CD4-positive, alpha-beta memory T cell (primary cell): ENCODE data around the gene ZNF407. TPM values are rescaled to one million over a fixed set of nuclear protein-coding genes. Genes with fewer than 3 reads are reported as not detected.
A peak's percentile ranks its signal among the peaks of the same experiment; 100 is the strongest.

Experiments
- CTCF ChIA-PET: fragments of 350-600 bp; sonication (Branson Sonifier 250); formaldehyde crosslinking; loops from one replicate; lab custom pipeline; 2021; ENCODE audit warnings: inconsistent platforms; ENCODE audit not compliant: partially characterized antibody; lab: Charles Lee
- POLR2A ChIA-PET: fragments of 350-600 bp; sonication (Branson Sonifier 250); formaldehyde crosslinking; loops from one replicate; lab custom pipeline; 2021; ENCODE audit not compliant: partially characterized antibody; lab: Charles Lee
- DNase-seq, 5 donors: peaks; one replicate each; pipeline versions ENCODE4 v3.0.0 to v3.0.0-alpha.2; 2020 to 2022; ENCODE audit warnings: mixed read lengths in 1 of 5
- H3K27ac ChIP-seq: one replicate; pipeline ENCODE4 v1.7.0; 2013; ENCODE audit warnings: low read depth, low read length
- H3K27me3 ChIP-seq: 2 replicates; pipeline ENCODE4 v1.7.0; 2013; ENCODE audit warnings: mild to moderate bottlenecking, low read length, moderate library complexity; ENCODE audit not compliant: insufficient read depth
- H3K36me3 ChIP-seq: 2 replicates; pipeline ENCODE4 v1.7.0; 2013; ENCODE audit warnings: mild to moderate bottlenecking, low read length, moderate library complexity; ENCODE audit not compliant: insufficient read depth
- H3K4me1 ChIP-seq: 2 replicates; pipeline ENCODE4 v1.7.0; 2013; ENCODE audit warnings: mild to moderate bottlenecking, low read length, moderate library complexity; ENCODE audit not compliant: insufficient read depth
- H3K4me3 ChIP-seq, 2 donors: one replicate each; pipeline ENCODE4 v1.7.0; 2013; ENCODE audit warnings: low read length in 2 of 2, mild to moderate bottlenecking in 1 of 2
- H3K9me3 ChIP-seq, 2 donors: one replicate each; pipeline ENCODE4 v1.7.0; 2013; ENCODE audit warnings: low read length in 2 of 2, control low read depth in 1 of 2; ENCODE audit not compliant: control insufficient read depth in 1 of 2
- H3K27ac Mint-ChIP-seq, 7 donors: one replicate each; pipeline ENCODE4 v1.8.0; 2020 to 2021; ENCODE audit warnings: mixed read lengths in 7 of 7, mild to moderate bottlenecking in 6 of 7, inconsistent platforms in 3 of 7, moderate library complexity in 3 of 7
- H3K27me3 Mint-ChIP-seq, 2 donors: one replicate each; pipeline ENCODE4 v1.8.0; 2020 to 2021; ENCODE audit warnings: mixed read lengths in 2 of 2
- H3K36me3 Mint-ChIP-seq, 2 donors: one replicate each; pipeline ENCODE4 v1.8.0; 2020 to 2021; ENCODE audit warnings: mixed read lengths in 2 of 2, inconsistent platforms in 1 of 2, mild to moderate bottlenecking in 1 of 2
- H3K4me1 Mint-ChIP-seq, 4 donors: one replicate each; pipeline ENCODE4 v1.8.0; 2020 to 2021; ENCODE audit warnings: mixed read lengths in 4 of 4, mild to moderate bottlenecking in 1 of 4
- H3K4me3 Mint-ChIP-seq, 8 donors: one replicate each; pipeline ENCODE4 v1.8.0; 2020 to 2021; ENCODE audit warnings: mixed read lengths in 8 of 8, mild to moderate bottlenecking in 7 of 8, moderate library complexity in 6 of 8, inconsistent platforms in 3 of 8
- H3K9me3 Mint-ChIP-seq, 8 donors: one replicate each; pipeline ENCODE4 v1.8.0; 2020 to 2021; ENCODE audit warnings: mixed read lengths in 8 of 8, mild to moderate bottlenecking in 5 of 8, inconsistent platforms in 3 of 8, moderate library complexity in 1 of 8
- intact Hi-C: fragments of 100-400 bp; cut with micrococcal nuclease; formaldehyde crosslinking; loops from one replicate; pipeline ENCODE4 v1.15.1; 2023
- polyA plus RNA-seq, 2 donors: library from polyadenylated mRNA; unstranded; fragments of 300-500 nt; fragmentation: Illumina TruSeq; gene quantifications; one replicate each; pipeline ENCODE4 v1.2.3, GENCODE V29; 2021
- total RNA-seq, 2 experiments: library from RNA; stranded (reverse); gene quantifications; one replicate each; pipeline ENCODE4 v1.2.3, GENCODE V29; 2021

ZNF407 gene
- total RNA-seq (10 to 100 TPM; 25.8 to 26.9 TPM), polyA plus RNA-seq (1 to 10 TPM; 1.8 to 4.9 TPM)

GRCh38 chr18:74597662-74598349 lies at the start of gene ZNF407:
Gene ZNF407, plus strand, starts transcription at chr18:74597870. Its CDS starts 33,150 bp downstream, at chr18:74631020.
- ChIA-PET POLR2A (interaction anchor here (0.6 to 4.0 kb wide), 26 partner anchors 8 to 650 kb away, joined by 3 to 56 read pairs (median 4); partner anchors contain the start of genes CNDP2, FBXO15, PTGR3 and TSHZ1), CTCF (interaction anchor here (1.1 to 2.7 kb wide), 8 partner anchors 30 to 881 kb away, joined by 3 to 10 read pairs (median 3); partner anchors contain the start of gene TSHZ1)
- peak; percentile 89 to 94 (median 92) for DNase-seq
- H3K36me3 ChIP-seq, result peaks cover 7% of the 10 kb centered on the region
- peak within 1 kb of the TSS; percentile 98 to 99 for H3K4me3 ChIP-seq
- peaks cover 0 to 3% (median 0%) of the 10 kb centered on the region in 8 donors for H3K9me3 Mint-ChIP-seq
- H3K36me3 Mint-ChIP-seq, result peaks cover 25 to 43% of the 10 kb centered on the region in 2 donors
- H3K4me1 ChIP-seq, result peaks cover 42% of the 10 kb centered on the region
- no peaks in the 10 kb centered on the region for H3K27me3 Mint-ChIP-seq
- peak within 1 kb of the TSS; percentile 93 for H3K27ac ChIP-seq
- intact Hi-C loops, result loop anchor here (1.0 to 5.0 kb wide), 7 partner anchors 33 to 612 kb away; partner anchors contain the start of genes TIMM21 and TSHZ1
- peak within 1 kb of the TSS; percentile 98 to 99 (median 99) for H3K27ac Mint-ChIP-seq
- H3K4me3 Mint-ChIP-seq, result peak within 1 kb of the TSS; percentile 94 to 99 (median 96)
- H3K4me1 Mint-ChIP-seq, result peaks cover 35 to 71% (median 46%) of the 10 kb centered on the region in 4 donors
- H3K9me3 ChIP-seq, result no peaks in the 10 kb centered on the region
- no peaks in the 10 kb centered on the region for H3K27me3 ChIP-seq

DNA sequence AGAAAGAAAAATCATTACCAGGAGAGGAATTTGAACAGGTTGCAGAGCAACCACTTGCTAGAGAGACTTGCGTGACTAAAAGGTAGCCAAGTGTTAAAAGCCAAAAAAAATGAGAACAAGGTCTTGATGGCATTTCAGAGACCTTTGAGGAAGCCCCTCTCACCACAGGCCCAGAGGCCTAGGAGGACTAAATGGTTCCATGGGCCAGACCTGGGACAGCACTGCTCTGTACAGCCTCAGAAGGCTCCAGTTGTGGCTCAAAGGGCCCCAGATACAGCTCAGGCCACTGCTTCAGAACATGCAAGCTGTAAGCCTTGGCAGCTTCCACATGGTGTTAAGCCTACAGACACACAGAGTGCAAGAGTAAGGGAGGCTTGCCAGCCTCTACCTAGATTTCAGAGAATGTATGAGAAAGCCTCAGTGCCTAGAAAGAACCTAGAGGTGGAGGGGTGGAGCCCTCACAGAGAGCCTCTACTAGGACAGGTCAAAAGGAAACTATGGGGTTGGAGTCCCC lies 48.0 kb upstream of the ZNF407 start:
- Histone ChIP-seq H3K9me3 (no peaks in the 10 kb centered on the region), H3K4me1 (no peaks in the 10 kb centered on the region), H3K27me3 (no peaks in the 10 kb centered on the region), H3K36me3 (no peaks in the 10 kb centered on the region), H3K27ac (no peak overlapping the region), H3K4me3 (no peak overlapping the region)
- no peak for DNase-seq
- H3K9me3 Mint-ChIP-seq, result peaks cover 0 to 15% (median 6%) of the 10 kb centered on the region in 8 donors
- H3K27me3 Mint-ChIP-seq, result peaks cover 7 to 11% of the 10 kb centered on the region in 2 donors
- ChIA-PET POLR2A (no interaction called here), CTCF (interaction anchor here (0.8 to 4.2 kb wide), 7 partner anchors 8 to 385 kb away, joined by 3 to 63 read pairs (median 5); partner anchors contain the start of gene CNDP2)
- H3K36me3 Mint-ChIP-seq, result peaks cover 0 to 1% of the 10 kb centered on the region in 2 donors
- intact Hi-C loops, result no loop called here
- H3K4me1 Mint-ChIP-seq, result no peaks in the 10 kb centered on the region
- H3K27ac Mint-ChIP-seq, result no peak overlapping the region
- H3K4me3 Mint-ChIP-seq, result no peak overlapping the region

DNA sequence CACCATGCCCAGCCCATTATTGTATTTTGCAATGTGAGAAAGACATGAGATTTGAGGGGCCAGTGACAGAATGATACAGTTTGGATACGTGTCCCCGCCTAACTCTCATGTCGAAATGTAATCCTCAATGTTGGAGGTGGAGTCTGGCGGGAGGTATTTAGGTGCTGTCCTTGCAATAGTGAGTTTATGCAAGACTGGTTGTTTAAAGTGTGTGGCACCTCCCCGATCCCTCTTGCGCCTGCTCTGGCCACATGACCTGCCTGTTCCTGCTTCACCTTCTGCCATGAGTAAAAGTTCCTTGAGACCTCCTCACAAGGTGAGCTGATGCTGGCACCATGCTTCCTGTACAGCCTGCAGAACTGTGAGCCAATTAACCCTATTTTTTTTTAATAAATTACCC lies 46.8 kb upstream of the ZNF407 start:
- peaks cover 4 to 11% of the 10 kb centered on the region in 2 donors for H3K27me3 Mint-ChIP-seq
- Histone ChIP-seq H3K27ac (no peak overlapping the region), H3K27me3 (no peaks in the 10 kb centered on the region), H3K9me3 (no peaks in the 10 kb centered on the region), H3K4me1 (no peaks in the 10 kb centered on the region), H3K36me3 (no peaks in the 10 kb centered on the region), H3K4me3 (no peak overlapping the region)
- H3K27ac Mint-ChIP-seq, result no peak overlapping the region
- H3K4me3 Mint-ChIP-seq, result no peak overlapping the region
- peaks cover 0 to 1% of the 10 kb centered on the region in 2 donors for H3K36me3 Mint-ChIP-seq
- peaks cover 0 to 15% (median 6%) of the 10 kb centered on the region in 8 donors for H3K9me3 Mint-ChIP-seq
- intact Hi-C loops, result no loop called here
- DNase-seq, result no peak
- ChIA-PET CTCF (interaction anchor here (1.0 to 4.2 kb wide), 11 partner anchors 9 to 471 kb away, joined by 3 to 63 read pairs (median 13); partner anchors contain the start of gene CNDP2), POLR2A (no interaction called here)
- no peaks in the 10 kb centered on the region for H3K4me1 Mint-ChIP-seq

DNA sequence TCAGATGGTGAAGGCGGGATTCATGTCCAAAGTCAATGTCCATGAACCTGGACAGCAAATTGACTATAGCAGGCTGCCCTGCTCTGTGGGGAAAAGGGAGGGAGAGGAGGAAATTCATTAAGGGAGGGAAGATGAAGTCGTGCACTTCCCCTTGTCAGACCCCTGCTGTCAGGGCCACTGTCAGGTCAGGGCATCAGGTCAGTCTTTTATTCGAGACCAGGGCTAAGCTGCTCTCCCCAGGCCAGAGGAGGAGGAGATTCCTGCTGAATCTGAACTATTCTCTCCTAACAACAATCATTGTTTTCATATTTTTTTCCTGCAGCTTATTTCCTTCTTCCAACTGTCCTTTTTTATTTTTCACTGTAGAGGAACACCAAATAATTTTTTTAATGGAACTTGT lies 46.2 kb upstream of the ZNF407 start:
- H3K36me3 ChIP-seq, result no peaks in the 10 kb centered on the region
- peaks cover 0 to 1% of the 10 kb centered on the region in 2 donors for H3K36me3 Mint-ChIP-seq
- H3K4me1 Mint-ChIP-seq, result no peaks in the 10 kb centered on the region
- H3K27ac ChIP-seq, result no peak overlapping the region
- no peak overlapping the region for H3K4me3 ChIP-seq
- H3K27ac Mint-ChIP-seq, result no peak overlapping the region
- H3K27me3 Mint-ChIP-seq, result peaks cover 6 to 14% of the 10 kb centered on the region in 2 donors
- H3K4me3 Mint-ChIP-seq, result no peak overlapping the region
- peaks cover 0 to 15% (median 6%) of the 10 kb centered on the region in 8 donors for H3K9me3 Mint-ChIP-seq
- H3K27me3 ChIP-seq, result no peaks in the 10 kb centered on the region
- no peaks in the 10 kb centered on the region for H3K4me1 ChIP-seq
- H3K9me3 ChIP-seq, result no peaks in the 10 kb centered on the region
- ChIA-PET POLR2A (interaction anchor here (1.2 kb wide), 1 partner anchor 198 kb away, joined by 4 read pairs; no protein-coding TSS in a partner anchor), CTCF (interaction anchor here (0.7 to 4.2 kb wide), 45 partner anchors 8 to 927 kb away, joined by 3 to 63 read pairs (median 4); partner anchors contain the start of gene CNDP2)
- DNase-seq, result no peak
- intact Hi-C loops, result no loop called here

DNA sequence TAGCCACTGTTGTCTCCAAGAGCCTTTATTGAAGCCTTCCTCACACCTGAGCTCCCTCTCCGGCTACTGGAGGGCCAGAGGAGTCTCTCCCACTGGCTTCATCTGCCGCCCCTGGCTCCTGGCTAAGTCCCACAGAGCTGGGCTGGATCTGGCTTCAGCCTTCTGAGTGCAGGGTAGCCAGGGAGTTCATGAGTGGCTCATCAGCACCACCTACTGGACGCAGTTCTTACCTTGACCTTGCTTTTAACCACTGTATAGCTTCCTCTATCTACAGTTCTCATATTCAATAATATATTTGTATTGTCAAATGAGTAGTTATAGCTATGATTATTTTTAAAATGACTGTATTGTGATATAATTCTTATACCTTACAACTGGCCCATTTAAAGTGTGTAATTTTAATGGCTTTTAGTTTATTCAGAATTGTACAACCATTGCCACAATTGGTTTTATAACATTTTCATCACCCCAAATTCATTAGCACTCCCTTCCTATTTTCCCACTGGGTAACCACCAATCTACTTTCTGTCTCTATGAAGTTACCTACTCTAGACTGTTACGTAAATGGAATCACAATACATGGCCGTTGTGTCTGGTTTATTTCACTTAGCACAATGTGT lies 45.6 kb upstream of the ZNF407 start:
- Histone ChIP-seq H3K4me3 (no peak overlapping the region), H3K27me3 (no peaks in the 10 kb centered on the region), H3K27ac (no peak overlapping the region), H3K36me3 (no peaks in the 10 kb centered on the region), H3K4me1 (no peaks in the 10 kb centered on the region), H3K9me3 (no peaks in the 10 kb centered on the region)
- intact Hi-C loops, result loop anchor here (1.0 kb wide), 6 partner anchors 59 to 512 kb away; no protein-coding TSS in a partner anchor
- peaks cover 0 to 15% (median 5%) of the 10 kb centered on the region in 8 donors for H3K9me3 Mint-ChIP-seq
- peaks cover 0 to 1% of the 10 kb centered on the region in 2 donors for H3K36me3 Mint-ChIP-seq
- no peak overlapping the region for H3K27ac Mint-ChIP-seq
- ChIA-PET CTCF (interaction anchor here (0.6 to 4.2 kb wide), 48 partner anchors 9 to 926 kb away, joined by 3 to 63 read pairs (median 4); partner anchors contain the start of gene CNDP2), POLR2A (interaction anchor here (1.2 kb wide), 1 partner anchor 199 kb away, joined by 4 read pairs; no protein-coding TSS in a partner anchor)
- peaks cover 8 to 16% of the 10 kb centered on the region in 2 donors for H3K27me3 Mint-ChIP-seq
- H3K4me1 Mint-ChIP-seq, result no peaks in the 10 kb centered on the region
- peak; percentile 62 to 73 (median 67) for DNase-seq
- H3K4me3 Mint-ChIP-seq, result no peak overlapping the region

- Mint-ChIP-seq H3K27me3 (peaks cover 13 to 16% of the 10 kb centered on the region in 2 donors), H3K9me3 (no peaks in the 10 kb centered on the region), H3K27ac (peak overlapping the region in 1 of 7 donors; percentile 1), H3K4me3 (no peak overlapping the region), H3K4me1 (no peaks in the 10 kb centered on the region), H3K36me3 (peaks cover 0 to 1% of the 10 kb centered on the region in 2 donors)
- CTCF ChIA-PET, result no interaction called here
- H3K4me3 ChIP-seq, result no peak overlapping the region
- no peaks in the 10 kb centered on the region for H3K36me3 ChIP-seq
- no peaks in the 10 kb centered on the region for H3K27me3 ChIP-seq
- intact Hi-C loops, result no loop called here
- no peaks in the 10 kb centered on the region for H3K4me1 ChIP-seq
- POLR2A ChIA-PET, result no interaction called here
- H3K9me3 ChIP-seq, result no peaks in the 10 kb centered on the region
- DNase-seq, result no peak
- H3K27ac ChIP-seq, result no peak overlapping the region
These were observed 41.5 kb upstream of the ZNF407 start for GRCh38 chr18:74556126-74556525.
